GM10248 (cell line): ENCODE data around the gene CELSR3.

Experiments used
- CTCF ChIA-PET: fragments of 300-600 bp; sonication (Branson Sonifier 250); formaldehyde crosslinking; extraction: SDS; loops from one replicate; lab custom pipeline; 2021; ENCODE audit warnings: antibody characterized with exemption; lab: Yijun Ruan, JAX
- POLR2A ChIA-PET: fragments of 350-650 bp; sonication (Branson Sonifier 250); formaldehyde crosslinking; extraction: SDS; loops from one replicate; lab custom pipeline; 2020; ENCODE audit warnings: antibody characterized with exemption; lab: Yijun Ruan, JAX
- DNase-seq: peaks from one replicate; pipeline ENCODE4 v3.0.0; 2012; ENCODE audit errors: extremely low spot score
- TF ChIP-seq, protein P1 (sequence below): IDR thresholded peaks from 2 replicates; pipeline ENCODE4 v1.5.1; 2012; ENCODE audit warnings: mild to moderate bottlenecking, low read depth; ENCODE audit errors: extremely low read depth, missing control alignments, control extremely low read depth

The CELSR3 gene, protein sequence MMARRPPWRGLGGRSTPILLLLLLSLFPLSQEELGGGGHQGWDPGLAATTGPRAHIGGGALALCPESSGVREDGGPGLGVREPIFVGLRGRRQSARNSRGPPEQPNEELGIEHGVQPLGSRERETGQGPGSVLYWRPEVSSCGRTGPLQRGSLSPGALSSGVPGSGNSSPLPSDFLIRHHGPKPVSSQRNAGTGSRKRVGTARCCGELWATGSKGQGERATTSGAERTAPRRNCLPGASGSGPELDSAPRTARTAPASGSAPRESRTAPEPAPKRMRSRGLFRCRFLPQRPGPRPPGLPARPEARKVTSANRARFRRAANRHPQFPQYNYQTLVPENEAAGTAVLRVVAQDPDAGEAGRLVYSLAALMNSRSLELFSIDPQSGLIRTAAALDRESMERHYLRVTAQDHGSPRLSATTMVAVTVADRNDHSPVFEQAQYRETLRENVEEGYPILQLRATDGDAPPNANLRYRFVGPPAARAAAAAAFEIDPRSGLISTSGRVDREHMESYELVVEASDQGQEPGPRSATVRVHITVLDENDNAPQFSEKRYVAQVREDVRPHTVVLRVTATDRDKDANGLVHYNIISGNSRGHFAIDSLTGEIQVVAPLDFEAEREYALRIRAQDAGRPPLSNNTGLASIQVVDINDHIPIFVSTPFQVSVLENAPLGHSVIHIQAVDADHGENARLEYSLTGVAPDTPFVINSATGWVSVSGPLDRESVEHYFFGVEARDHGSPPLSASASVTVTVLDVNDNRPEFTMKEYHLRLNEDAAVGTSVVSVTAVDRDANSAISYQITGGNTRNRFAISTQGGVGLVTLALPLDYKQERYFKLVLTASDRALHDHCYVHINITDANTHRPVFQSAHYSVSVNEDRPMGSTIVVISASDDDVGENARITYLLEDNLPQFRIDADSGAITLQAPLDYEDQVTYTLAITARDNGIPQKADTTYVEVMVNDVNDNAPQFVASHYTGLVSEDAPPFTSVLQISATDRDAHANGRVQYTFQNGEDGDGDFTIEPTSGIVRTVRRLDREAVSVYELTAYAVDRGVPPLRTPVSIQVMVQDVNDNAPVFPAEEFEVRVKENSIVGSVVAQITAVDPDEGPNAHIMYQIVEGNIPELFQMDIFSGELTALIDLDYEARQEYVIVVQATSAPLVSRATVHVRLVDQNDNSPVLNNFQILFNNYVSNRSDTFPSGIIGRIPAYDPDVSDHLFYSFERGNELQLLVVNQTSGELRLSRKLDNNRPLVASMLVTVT (N-terminal part only)

GRCh38 chr3:48662753-48663488, at the start of gene CELSR3:
Gene CELSR3 (minus strand): TSS chr3:48662886. CDS start chr3:48662634, 252 bp downstream.
- DNase-seq = peak; percentile 68
- POLR2A ChIA-PET = no interaction called here
- CTCF ChIA-PET = interaction anchor here (1.2 to 5.3 kb wide), 8 partner anchors 10 to 105 kb away, joined by 3 to 28 read pairs (median 6); partner anchors contain the start of gene SLC26A6
- TF ChIP-seq, protein P1, sequence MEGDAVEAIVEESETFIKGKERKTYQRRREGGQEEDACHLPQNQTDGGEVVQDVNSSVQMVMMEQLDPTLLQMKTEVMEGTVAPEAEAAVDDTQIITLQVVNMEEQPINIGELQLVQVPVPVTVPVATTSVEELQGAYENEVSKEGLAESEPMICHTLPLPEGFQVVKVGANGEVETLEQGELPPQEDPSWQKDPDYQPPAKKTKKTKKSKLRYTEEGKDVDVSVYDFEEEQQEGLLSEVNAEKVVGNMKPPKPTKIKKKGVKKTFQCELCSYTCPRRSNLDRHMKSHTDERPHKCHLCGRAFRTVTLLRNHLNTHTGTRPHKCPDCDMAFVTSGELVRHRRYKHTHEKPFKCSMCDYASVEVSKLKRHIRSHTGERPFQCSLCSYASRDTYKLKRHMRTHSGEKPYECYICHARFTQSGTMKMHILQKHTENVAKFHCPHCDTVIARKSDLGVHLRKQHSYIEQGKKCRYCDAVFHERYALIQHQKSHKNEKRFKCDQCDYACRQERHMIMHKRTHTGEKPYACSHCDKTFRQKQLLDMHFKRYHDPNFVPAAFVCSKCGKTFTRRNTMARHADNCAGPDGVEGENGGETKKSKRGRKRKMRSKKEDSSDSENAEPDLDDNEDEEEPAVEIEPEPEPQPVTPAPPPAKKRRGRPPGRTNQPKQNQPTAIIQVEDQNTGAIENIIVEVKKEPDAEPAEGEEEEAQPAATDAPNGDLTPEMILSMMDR = no peak

GRCh38 chr3:48711727-48712126, 49.0 kb upstream of the CELSR3 start:
- DNase-seq = no peak
- ChIA-PET CTCF (interaction anchor here (1.8 to 6.2 kb wide), 2 partner anchors 16 to 25 kb away, joined by 3 to 29 read pairs; partner anchors contain the start of gene NCKIPSD), POLR2A (interaction anchor here (1.0 kb wide), 1 partner anchor 704 kb away, joined by 3 read pairs; no protein-coding TSS in a partner anchor)
- TF ChIP-seq, protein P1 = no peak

DNA sequence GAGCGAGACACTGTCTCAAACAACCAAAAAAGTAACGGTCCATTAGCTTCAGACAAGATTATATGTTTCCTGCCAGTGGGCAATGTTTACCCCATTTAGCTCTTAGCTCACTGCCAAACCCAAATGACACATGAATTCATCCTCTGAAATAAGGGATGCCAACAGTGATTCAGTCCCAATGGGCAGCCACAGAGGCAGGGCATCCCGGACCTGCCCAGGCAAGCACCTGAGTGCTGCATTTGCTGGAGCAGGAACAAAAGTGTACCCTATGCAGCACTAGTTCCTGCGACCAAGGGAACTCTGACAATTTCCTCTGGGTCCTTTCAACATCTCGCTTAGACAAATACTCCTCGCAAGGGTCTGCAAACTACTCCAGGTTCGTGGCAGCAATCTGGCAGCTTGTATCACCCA, 46.4 kb upstream of the CELSR3 start:
- ChIA-PET POLR2A (interaction anchor here (0.7 to 1.1 kb wide), 2 partner anchors 8 to 449 kb away, joined by 3 to 4 read pairs; partner anchors contain the start of gene IP6K2), CTCF (interaction anchor here (1.7 to 6.2 kb wide), 3 partner anchors 12 to 31 kb away, joined by 8 to 29 read pairs (median 16); partner anchors contain the start of gene NCKIPSD)

DNA sequence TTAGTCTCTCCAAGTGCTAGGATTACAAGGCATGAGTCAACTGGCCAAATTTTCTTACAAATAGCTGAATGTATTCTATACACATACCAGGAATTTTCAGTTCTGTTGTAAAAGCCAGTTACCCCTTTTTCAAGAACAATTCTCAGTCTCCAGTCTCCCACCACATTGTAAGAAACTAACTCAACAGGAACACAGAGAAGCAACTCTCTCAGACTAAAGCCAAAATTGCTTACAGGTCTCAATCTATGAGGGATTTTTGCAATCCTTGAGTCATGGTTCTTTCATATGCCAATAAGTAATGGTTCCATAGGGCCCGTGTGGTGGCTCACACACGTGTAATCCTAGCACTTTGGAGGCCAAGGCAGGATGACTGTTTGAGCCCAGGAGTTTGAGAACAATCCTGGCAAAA, 45.8 kb upstream of the CELSR3 start:
- CTCF ChIA-PET = interaction anchor here (1.7 to 6.2 kb wide), 3 partner anchors 12 to 32 kb away, joined by 8 to 29 read pairs (median 16); partner anchors contain the start of gene NCKIPSD
- DNase-seq = no peak
- POLR2A ChIA-PET = interaction anchor here (1.1 kb wide), 1 partner anchor 9 kb away, joined by 3 read pairs; the partner anchor contains the start of gene IP6K2
- TF ChIP-seq, protein P1 = no peak

More for the DNA sequence above, 46.4 kb upstream of the CELSR3 start:
- no peak for DNase-seq
- TF ChIP-seq, protein P1 = no peak

GRCh38 chr3:48707157-48707556, 44.5 kb upstream of the CELSR3 start:
- ChIA-PET CTCF (interaction anchor here (1.3 to 6.2 kb wide), 5 partner anchors 10 to 33 kb away, joined by 3 to 29 read pairs (median 8); partner anchors contain the start of genes IP6K2 and NCKIPSD), POLR2A (interaction anchor here (0.6 to 1.1 kb wide), 2 partner anchors 10 to 208 kb away, joined by 4 to 6 read pairs; partner anchors contain the start of gene IP6K2)
- TF ChIP-seq, protein P1 = no peak
- DNase-seq = no peak
